ENCODE data around the gene AMDHD1. TPM values are rescaled to one million over a fixed set of nuclear protein-coding genes. Genes with fewer than 3 reads are reported as not detected.

Gene AMDHD1
- total RNA-seq, 2 donors from 2014 or later: 0.46 to 0.71 TPM

GRCh38 chr12:95984682-95985081 is 41.6 kb downstream of the AMDHD1 start:
- no peaks in the 10 kb centered on the region for H3K36me3 Mint-ChIP-seq (ENCODE audit: low read depth)
- no peak overlapping the region for H3K9ac ChIP-seq (ENCODE audit: extremely low read depth, low read length, poor library complexity, severe bottlenecking)
- peaks cover 2% of the 10 kb centered on the region for H3K27me3 Mint-ChIP-seq (ENCODE audit: insufficient read depth)
- H3K4me3 ChIP-seq (ENCODE audit: low read length): no peak overlapping the region
- no peaks in the 10 kb centered on the region for H3K9me3 ChIP-seq (ENCODE audit: control insufficient read depth, low read length)
- 88 to 95% methylated on average over 1 of the region's 1 CpG for WGBS, 2 experiments (ENCODE audit: insufficient coverage in 1 of 2, insufficient read length in 1 of 2)
- H3K4me3 Mint-ChIP-seq: no peak overlapping the region
- H3K27me3 ChIP-seq (ENCODE audit: control insufficient read depth, insufficient read depth, low read length, poor library complexity, severe bottlenecking): peaks cover 9% of the 10 kb centered on the region
- no peaks in the 10 kb centered on the region for H3K4me1 ChIP-seq (ENCODE audit: control insufficient read depth, insufficient read depth, low read length)
- TF ChIP-seq CTCF (conservative IDR thresholded peaks at IDR 0.05): no peak
- peaks cover 8% of the 10 kb centered on the region for H3K4me1 Mint-ChIP-seq
- no peak for DNase-seq
- no peaks in the 10 kb centered on the region for H3K9me3 Mint-ChIP-seq
- H3K36me3 ChIP-seq (ENCODE audit: control insufficient read depth, insufficient read depth, low read length): no peaks in the 10 kb centered on the region
- H3K27ac Mint-ChIP-seq: no peak overlapping the region
- no peak overlapping the region for H3K27ac ChIP-seq (ENCODE audit: low read depth, low read length)

- peak; percentile 82 for DNase-seq
- H3K4me3 ChIP-seq (ENCODE audit: low read length): no peak overlapping the region
- no peaks in the 10 kb centered on the region for H3K36me3 ChIP-seq (ENCODE audit: control insufficient read depth, insufficient read depth, low read length)
- Mint-ChIP-seq H3K4me1 (peaks cover 6% of the 10 kb centered on the region), H3K9me3 (no peaks in the 10 kb centered on the region), H3K27ac (no peak overlapping the region), H3K27me3 (ENCODE audit: insufficient read depth) (peaks cover 2% of the 10 kb centered on the region), H3K36me3 (ENCODE audit: low read depth) (no peaks in the 10 kb centered on the region), H3K4me3 (no peak overlapping the region)
- H3K4me1 ChIP-seq (ENCODE audit: control insufficient read depth, insufficient read depth, low read length): no peaks in the 10 kb centered on the region
- no peak overlapping the region for H3K27ac ChIP-seq (ENCODE audit: low read depth, low read length)
- WGBS, 2 experiments (ENCODE audit: insufficient coverage in 1 of 2, insufficient read length in 1 of 2): 71 to 75% methylated on average over 9 to 14 of the region's 14 CpGs
- no peak for TF ChIP-seq CTCF (conservative IDR thresholded peaks at IDR 0.05)
- peaks cover 5% of the 10 kb centered on the region for H3K27me3 ChIP-seq (ENCODE audit: control insufficient read depth, insufficient read depth, low read length, poor library complexity, severe bottlenecking)
- no peaks in the 10 kb centered on the region for H3K9me3 ChIP-seq (ENCODE audit: control insufficient read depth, low read length)
- no peak overlapping the region for H3K9ac ChIP-seq (ENCODE audit: extremely low read depth, low read length, poor library complexity, severe bottlenecking)
Measured at GRCh38 chr12:95986635-95987570, 43.8 kb downstream of the AMDHD1 start.

GRCh38 chr12:95988506-95989275 is 45.6 kb downstream of the AMDHD1 start:
- Histone ChIP-seq H3K4me3 (ENCODE audit: low read length) (no peak overlapping the region), H3K4me1 (ENCODE audit: control insufficient read depth, insufficient read depth, low read length) (no peaks in the 10 kb centered on the region), H3K27ac (ENCODE audit: low read depth, low read length) (no peak overlapping the region), H3K9ac (ENCODE audit: extremely low read depth, low read length, poor library complexity, severe bottlenecking) (no peak overlapping the region), H3K27me3 (ENCODE audit: control insufficient read depth, insufficient read depth, low read length, poor library complexity, severe bottlenecking) (peaks cover 5% of the 10 kb centered on the region), H3K36me3 (ENCODE audit: control insufficient read depth, insufficient read depth, low read length) (no peaks in the 10 kb centered on the region), H3K9me3 (ENCODE audit: control insufficient read depth, low read length) (no peaks in the 10 kb centered on the region)
- DNase-seq: peak; percentile 36
- TF ChIP-seq CTCF (conservative IDR thresholded peaks at IDR 0.05): no peak
- H3K27ac Mint-ChIP-seq: no peak overlapping the region
- H3K9me3 Mint-ChIP-seq: no peaks in the 10 kb centered on the region
- peaks cover 6% of the 10 kb centered on the region for H3K4me1 Mint-ChIP-seq
- peaks cover 9% of the 10 kb centered on the region for H3K27me3 Mint-ChIP-seq (ENCODE audit: insufficient read depth)
- WGBS, 2 experiments (ENCODE audit: insufficient coverage in 1 of 2, insufficient read length in 1 of 2): 88 to 94% methylated on average over 9 to 11 of the region's 11 CpGs
- H3K36me3 Mint-ChIP-seq (ENCODE audit: low read depth): no peaks in the 10 kb centered on the region
- H3K4me3 Mint-ChIP-seq: no peak overlapping the region
